ENCODE data around the gene USP2. TPM values are rescaled to one million over a fixed set of nuclear protein-coding genes. Genes with fewer than 3 reads are reported as not detected.

The USP2 gene
- total RNA-seq, 3 donors from 2014 or later = 16.9 to 84.3 (median 26.7) TPM

GRCh38 chr11:119415966-119416365, 34.5 kb upstream of the USP2 start:
- TF ChIP-seq, protein P1, sequence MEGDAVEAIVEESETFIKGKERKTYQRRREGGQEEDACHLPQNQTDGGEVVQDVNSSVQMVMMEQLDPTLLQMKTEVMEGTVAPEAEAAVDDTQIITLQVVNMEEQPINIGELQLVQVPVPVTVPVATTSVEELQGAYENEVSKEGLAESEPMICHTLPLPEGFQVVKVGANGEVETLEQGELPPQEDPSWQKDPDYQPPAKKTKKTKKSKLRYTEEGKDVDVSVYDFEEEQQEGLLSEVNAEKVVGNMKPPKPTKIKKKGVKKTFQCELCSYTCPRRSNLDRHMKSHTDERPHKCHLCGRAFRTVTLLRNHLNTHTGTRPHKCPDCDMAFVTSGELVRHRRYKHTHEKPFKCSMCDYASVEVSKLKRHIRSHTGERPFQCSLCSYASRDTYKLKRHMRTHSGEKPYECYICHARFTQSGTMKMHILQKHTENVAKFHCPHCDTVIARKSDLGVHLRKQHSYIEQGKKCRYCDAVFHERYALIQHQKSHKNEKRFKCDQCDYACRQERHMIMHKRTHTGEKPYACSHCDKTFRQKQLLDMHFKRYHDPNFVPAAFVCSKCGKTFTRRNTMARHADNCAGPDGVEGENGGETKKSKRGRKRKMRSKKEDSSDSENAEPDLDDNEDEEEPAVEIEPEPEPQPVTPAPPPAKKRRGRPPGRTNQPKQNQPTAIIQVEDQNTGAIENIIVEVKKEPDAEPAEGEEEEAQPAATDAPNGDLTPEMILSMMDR (IDR thresholded peaks at IDR 0.05) = no peak
- Histone ChIP-seq H3K4me1 (ENCODE audit: low read depth) (no peaks in the 10 kb centered on the region), H3K4me3 (no peak overlapping the region), H3K9me3 (no peaks in the 10 kb centered on the region), H3K36me3 (ENCODE audit: low read depth) (no peaks in the 10 kb centered on the region)
- intact Hi-C loops (cut with DNase I, micrococcal nuclease) = no loop called here
- DNase-seq (no peak), ATAC-seq (no peak)

GRCh38 chr11:119415517-119415916, 34.0 kb upstream of the USP2 start:
- no peaks in the 10 kb centered on the region for H3K9me3 ChIP-seq
- ATAC-seq (no peak), DNase-seq (no peak)
- intact Hi-C loops (cut with DNase I, micrococcal nuclease) = no loop called here
- no peaks in the 10 kb centered on the region for H3K36me3 ChIP-seq (ENCODE audit: low read depth)
- H3K4me3 ChIP-seq = no peak overlapping the region
- TF ChIP-seq, protein P1 (IDR thresholded peaks at IDR 0.05) = no peak
- no peaks in the 10 kb centered on the region for H3K4me1 ChIP-seq (ENCODE audit: low read depth)

GRCh38 chr11:119414734-119415133, 33.2 kb upstream of the USP2 start:
- H3K4me1 ChIP-seq (ENCODE audit: low read depth) = no peaks in the 10 kb centered on the region
- DNase-seq (no peak), ATAC-seq (no peak)
- H3K36me3 ChIP-seq (ENCODE audit: low read depth) = no peaks in the 10 kb centered on the region
- intact Hi-C loops (cut with DNase I, micrococcal nuclease) = no loop called here
- TF ChIP-seq, protein P1 (IDR thresholded peaks at IDR 0.05) = no peak
- no peaks in the 10 kb centered on the region for H3K9me3 ChIP-seq
- no peak overlapping the region for H3K4me3 ChIP-seq

- TF ChIP-seq, protein P1 (IDR thresholded peaks at IDR 0.05) = no peak
- intact Hi-C loops (cut with DNase I, micrococcal nuclease) = no loop called here
- ATAC-seq (no peak), DNase-seq (no peak)
- H3K4me1 ChIP-seq (ENCODE audit: low read depth) = no peaks in the 10 kb centered on the region
- no peaks in the 10 kb centered on the region for H3K36me3 ChIP-seq (ENCODE audit: low read depth)
- H3K4me3 ChIP-seq = no peak overlapping the region
- no peaks in the 10 kb centered on the region for H3K9me3 ChIP-seq
Measured at GRCh38 chr11:119414321-119414720, 32.8 kb upstream of the USP2 start.

DNA sequence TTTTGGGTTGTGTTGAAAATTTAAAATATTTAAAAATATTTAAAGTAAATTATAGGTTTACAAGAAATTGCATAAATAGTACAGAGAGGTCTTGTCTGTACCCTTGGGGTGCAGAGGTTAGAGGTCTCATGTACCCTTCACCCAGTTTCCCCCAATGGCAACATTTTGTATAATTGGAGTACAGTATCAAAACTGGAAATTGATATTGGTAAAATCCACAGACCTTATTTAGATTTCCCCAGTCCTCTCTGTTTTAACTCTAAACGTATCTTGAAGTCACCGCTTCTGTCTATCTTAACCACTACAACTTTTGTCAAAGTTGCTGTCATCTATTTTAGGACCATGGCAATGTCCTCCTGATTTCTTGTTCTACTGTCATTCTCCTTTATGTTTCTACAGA, 30.6 kb upstream of the USP2 start:
- no peaks in the 10 kb centered on the region for H3K9me3 ChIP-seq
- TF ChIP-seq, protein P1 (IDR thresholded peaks at IDR 0.05) = no peak
- no peaks in the 10 kb centered on the region for H3K36me3 ChIP-seq (ENCODE audit: low read depth)
- no peak overlapping the region for H3K4me3 ChIP-seq
- intact Hi-C loops (cut with DNase I, micrococcal nuclease) = no loop called here
- DNase-seq = no peak
- no peak for ATAC-seq
- H3K4me1 ChIP-seq (ENCODE audit: low read depth) = no peaks in the 10 kb centered on the region

- H3K4me1 ChIP-seq (ENCODE audit: low read depth) = no peaks in the 10 kb centered on the region
- DNase-seq (no peak), ATAC-seq (no peak)
- no peak overlapping the region for H3K4me3 ChIP-seq
- TF ChIP-seq, protein P1 (IDR thresholded peaks at IDR 0.05) = no peak
- H3K36me3 ChIP-seq (ENCODE audit: low read depth) = no peaks in the 10 kb centered on the region
- no peaks in the 10 kb centered on the region for H3K9me3 ChIP-seq
- intact Hi-C loops (cut with DNase I, micrococcal nuclease) = no loop called here
Measured at GRCh38 chr11:119410501-119410900, 29.0 kb upstream of the USP2 start.

All from mucosa of descending colon (tissue), 3 donors.